CD4-positive, alpha-beta memory T cell (primary cell): ENCODE data around the gene AFM. TPM values are rescaled to one million over a fixed set of nuclear protein-coding genes. Genes with fewer than 3 reads are reported as not detected.

ENCODE experiments used
- CTCF ChIA-PET: fragments of 350-600 bp; sonication (Branson Sonifier 250); formaldehyde crosslinking; loops from one replicate; lab custom pipeline; 2021; ENCODE audit warnings: inconsistent platforms; ENCODE audit not compliant: partially characterized antibody; lab: Charles Lee
- POLR2A ChIA-PET: fragments of 350-600 bp; sonication (Branson Sonifier 250); formaldehyde crosslinking; loops from one replicate; lab custom pipeline; 2021; ENCODE audit not compliant: partially characterized antibody; lab: Charles Lee
- DNase-seq, 5 donors: peaks; one replicate each; pipeline versions ENCODE4 v3.0.0 to v3.0.0-alpha.2; 2020 to 2022; ENCODE audit warnings: mixed read lengths in 1 of 5
- H3K27ac ChIP-seq: one replicate; pipeline ENCODE4 v1.7.0; 2013; ENCODE audit warnings: low read depth, low read length
- H3K27me3 ChIP-seq: 2 replicates; pipeline ENCODE4 v1.7.0; 2013; ENCODE audit warnings: mild to moderate bottlenecking, low read length, moderate library complexity; ENCODE audit not compliant: insufficient read depth
- H3K36me3 ChIP-seq: 2 replicates; pipeline ENCODE4 v1.7.0; 2013; ENCODE audit warnings: mild to moderate bottlenecking, low read length, moderate library complexity; ENCODE audit not compliant: insufficient read depth
- H3K4me1 ChIP-seq: 2 replicates; pipeline ENCODE4 v1.7.0; 2013; ENCODE audit warnings: mild to moderate bottlenecking, low read length, moderate library complexity; ENCODE audit not compliant: insufficient read depth
- H3K4me3 ChIP-seq, 2 donors: one replicate each; pipeline ENCODE4 v1.7.0; 2013; ENCODE audit warnings: low read length in 2 of 2, mild to moderate bottlenecking in 1 of 2
- H3K9me3 ChIP-seq, 2 donors: one replicate each; pipeline ENCODE4 v1.7.0; 2013; ENCODE audit warnings: low read length in 2 of 2, control low read depth in 1 of 2; ENCODE audit not compliant: control insufficient read depth in 1 of 2
- H3K27ac Mint-ChIP-seq, 7 donors: one replicate each; pipeline ENCODE4 v1.8.0; 2020 to 2021; ENCODE audit warnings: mixed read lengths in 7 of 7, mild to moderate bottlenecking in 6 of 7, inconsistent platforms in 3 of 7, moderate library complexity in 3 of 7
- H3K27me3 Mint-ChIP-seq, 2 donors: one replicate each; pipeline ENCODE4 v1.8.0; 2020 to 2021; ENCODE audit warnings: mixed read lengths in 2 of 2
- H3K36me3 Mint-ChIP-seq, 2 donors: one replicate each; pipeline ENCODE4 v1.8.0; 2020 to 2021; ENCODE audit warnings: mixed read lengths in 2 of 2, inconsistent platforms in 1 of 2, mild to moderate bottlenecking in 1 of 2
- H3K4me1 Mint-ChIP-seq, 4 donors: one replicate each; pipeline ENCODE4 v1.8.0; 2020 to 2021; ENCODE audit warnings: mixed read lengths in 4 of 4, mild to moderate bottlenecking in 1 of 4
- H3K4me3 Mint-ChIP-seq, 8 donors: one replicate each; pipeline ENCODE4 v1.8.0; 2020 to 2021; ENCODE audit warnings: mixed read lengths in 8 of 8, mild to moderate bottlenecking in 7 of 8, moderate library complexity in 6 of 8, inconsistent platforms in 3 of 8
- H3K9me3 Mint-ChIP-seq, 8 donors: one replicate each; pipeline ENCODE4 v1.8.0; 2020 to 2021; ENCODE audit warnings: mixed read lengths in 8 of 8, mild to moderate bottlenecking in 5 of 8, inconsistent platforms in 3 of 8, moderate library complexity in 1 of 8
- intact Hi-C: fragments of 100-400 bp; cut with micrococcal nuclease; formaldehyde crosslinking; loops from one replicate; pipeline ENCODE4 v1.15.1; 2023
- polyA plus RNA-seq, 2 donors: library from polyadenylated mRNA; unstranded; fragments of 300-500 nt; fragmentation: Illumina TruSeq; gene quantifications; one replicate each; pipeline ENCODE4 v1.2.3, GENCODE V29; 2021
- total RNA-seq, 2 experiments: library from RNA; stranded (reverse); gene quantifications; one replicate each; pipeline ENCODE4 v1.2.3, GENCODE V29; 2021

The AFM gene
- total and polyA plus RNA-seq, 4 experiments from 2014 or later, result not detected

DNA sequence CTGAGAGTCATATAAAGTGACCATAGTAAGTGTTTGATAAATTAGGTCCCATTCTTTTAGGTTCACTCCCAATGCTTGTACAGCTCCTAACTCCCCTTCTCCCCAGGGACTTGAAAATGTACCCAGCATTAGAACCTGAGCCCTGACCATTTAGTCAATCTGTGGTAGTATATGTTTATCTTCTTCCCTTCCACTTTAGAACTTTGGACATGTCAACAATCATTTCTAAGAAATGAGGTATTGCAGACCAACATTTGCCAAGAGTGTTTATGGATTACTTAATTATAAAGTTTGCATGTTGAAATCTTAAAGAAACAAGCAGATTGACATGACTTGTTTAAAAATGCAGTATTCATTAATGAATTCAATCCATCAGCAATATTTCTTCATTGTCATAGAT, 26.0 kb downstream of the AFM start:
- intact Hi-C loops, result no loop called here
- POLR2A ChIA-PET, result no interaction called here
- no peak overlapping the region for H3K4me3 ChIP-seq
- no peaks in the 10 kb centered on the region for H3K27me3 ChIP-seq
- H3K27ac ChIP-seq, result no peak overlapping the region
- Mint-ChIP-seq H3K4me1 (no peaks in the 10 kb centered on the region), H3K4me3 (no peak overlapping the region), H3K36me3 (no peaks in the 10 kb centered on the region), H3K27ac (no peak overlapping the region), H3K9me3 (peaks cover 0 to 1% (median 0%) of the 10 kb centered on the region in 8 donors), H3K27me3 (no peaks in the 10 kb centered on the region)
- H3K4me1 ChIP-seq, result no peaks in the 10 kb centered on the region
- DNase-seq, result no peak
- CTCF ChIA-PET, result no interaction called here
- H3K36me3 ChIP-seq, result no peaks in the 10 kb centered on the region
- H3K9me3 ChIP-seq, result no peaks in the 10 kb centered on the region

DNA sequence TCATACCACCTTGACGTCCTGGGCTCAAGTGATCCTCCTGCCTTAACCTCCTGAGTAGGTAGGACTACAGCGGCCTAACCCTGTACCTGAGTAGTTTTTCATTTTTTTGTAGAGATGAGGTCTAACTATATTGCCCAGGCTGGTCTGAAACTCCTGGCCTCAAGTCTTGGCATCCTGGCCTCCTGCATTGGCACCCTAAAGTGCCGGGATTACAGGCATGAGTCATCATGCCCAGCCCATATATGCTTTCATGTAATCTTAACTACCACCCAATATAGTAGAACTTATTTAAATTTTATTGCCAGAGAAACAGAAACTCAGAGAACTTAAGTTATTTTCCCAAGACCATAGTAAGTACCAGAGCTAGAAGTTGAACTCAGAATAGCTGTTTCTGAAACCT, 27.1 kb downstream of the AFM start:
- H3K27ac ChIP-seq, result no peak overlapping the region
- no peaks in the 10 kb centered on the region for H3K36me3 ChIP-seq
- Mint-ChIP-seq H3K27me3 (no peaks in the 10 kb centered on the region), H3K27ac (no peak overlapping the region), H3K36me3 (no peaks in the 10 kb centered on the region), H3K4me3 (no peak overlapping the region), H3K9me3 (peaks cover 0 to 1% (median 0%) of the 10 kb centered on the region in 8 donors), H3K4me1 (no peaks in the 10 kb centered on the region)
- ChIA-PET CTCF (no interaction called here), POLR2A (no interaction called here)
- no peak overlapping the region for H3K4me3 ChIP-seq
- H3K27me3 ChIP-seq, result no peaks in the 10 kb centered on the region
- no peaks in the 10 kb centered on the region for H3K9me3 ChIP-seq
- no peaks in the 10 kb centered on the region for H3K4me1 ChIP-seq
- intact Hi-C loops, result no loop called here
- DNase-seq, result no peak

DNA sequence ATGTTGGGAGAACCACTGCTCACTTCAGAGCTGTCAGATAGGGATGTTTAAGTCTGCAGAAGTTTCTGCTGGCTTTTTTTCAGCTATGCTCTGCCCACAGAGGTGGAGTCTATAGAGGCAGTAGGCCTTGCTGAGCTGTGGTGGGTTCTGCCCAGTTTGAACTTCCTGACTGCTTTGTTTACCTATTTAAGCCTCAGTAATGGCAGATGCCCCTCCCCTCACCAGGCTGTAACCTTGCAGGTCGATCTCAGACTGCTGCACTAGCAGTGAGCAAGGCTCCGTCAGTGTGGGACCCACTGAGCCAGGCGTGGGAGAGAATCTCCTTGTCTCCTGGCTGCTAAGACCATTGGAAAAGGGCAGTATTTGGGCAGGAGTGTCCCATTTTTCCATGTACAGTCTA, 36.8 kb downstream of the AFM start:
- Mint-ChIP-seq H3K4me3 (no peak overlapping the region), H3K27ac (no peak overlapping the region), H3K27me3 (no peaks in the 10 kb centered on the region), H3K36me3 (no peaks in the 10 kb centered on the region), H3K4me1 (no peaks in the 10 kb centered on the region), H3K9me3 (peaks cover 0 to 5% (median 0%) of the 10 kb centered on the region in 8 donors)
- no peaks in the 10 kb centered on the region for H3K36me3 ChIP-seq
- H3K4me1 ChIP-seq, result no peaks in the 10 kb centered on the region
- intact Hi-C loops, result no loop called here
- CTCF ChIA-PET, result no interaction called here
- H3K27ac ChIP-seq, result no peak overlapping the region
- POLR2A ChIA-PET, result no interaction called here
- no peaks in the 10 kb centered on the region for H3K9me3 ChIP-seq
- H3K4me3 ChIP-seq, result no peak overlapping the region
- no peaks in the 10 kb centered on the region for H3K27me3 ChIP-seq
- DNase-seq, result no peak

DNA sequence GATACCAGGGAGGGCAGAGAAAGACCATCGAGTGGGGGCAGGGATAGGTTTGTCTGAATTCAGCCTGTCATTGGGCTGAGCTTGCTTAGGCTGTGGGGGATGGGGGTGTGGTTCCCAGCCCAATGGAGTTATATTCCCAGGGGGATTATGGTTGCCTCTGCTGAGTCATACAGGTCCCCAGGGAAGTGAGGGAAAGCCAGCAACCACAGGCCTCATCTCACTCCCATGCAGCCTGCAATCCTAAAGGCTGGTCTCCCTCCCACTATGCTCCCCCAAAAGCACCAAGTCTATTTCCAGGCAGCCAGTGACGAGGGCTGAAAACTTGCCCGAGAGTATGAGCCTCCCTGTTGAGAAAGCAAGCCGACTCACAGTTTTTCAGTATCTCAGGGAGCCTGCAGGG, 39.3 kb downstream of the AFM start:
- no peaks in the 10 kb centered on the region for H3K36me3 Mint-ChIP-seq
- H3K4me1 ChIP-seq, result no peaks in the 10 kb centered on the region
- no peak for DNase-seq
- intact Hi-C loops, result no loop called here
- CTCF ChIA-PET, result interaction anchor here (0.7 kb wide), 1 partner anchor 172 kb away, joined by 5 read pairs; no protein-coding TSS in a partner anchor
- H3K9me3 Mint-ChIP-seq, result peaks cover 0 to 5% (median 0%) of the 10 kb centered on the region in 8 donors
- no peaks in the 10 kb centered on the region for H3K27me3 ChIP-seq
- POLR2A ChIA-PET, result no interaction called here
- H3K4me3 ChIP-seq, result no peak overlapping the region
- no peaks in the 10 kb centered on the region for H3K9me3 ChIP-seq
- no peak overlapping the region for H3K27ac ChIP-seq
- H3K4me1 Mint-ChIP-seq, result no peaks in the 10 kb centered on the region
- H3K4me3 Mint-ChIP-seq, result no peak overlapping the region
- H3K27ac Mint-ChIP-seq, result no peak overlapping the region
- no peaks in the 10 kb centered on the region for H3K36me3 ChIP-seq
- H3K27me3 Mint-ChIP-seq, result no peaks in the 10 kb centered on the region

DNA sequence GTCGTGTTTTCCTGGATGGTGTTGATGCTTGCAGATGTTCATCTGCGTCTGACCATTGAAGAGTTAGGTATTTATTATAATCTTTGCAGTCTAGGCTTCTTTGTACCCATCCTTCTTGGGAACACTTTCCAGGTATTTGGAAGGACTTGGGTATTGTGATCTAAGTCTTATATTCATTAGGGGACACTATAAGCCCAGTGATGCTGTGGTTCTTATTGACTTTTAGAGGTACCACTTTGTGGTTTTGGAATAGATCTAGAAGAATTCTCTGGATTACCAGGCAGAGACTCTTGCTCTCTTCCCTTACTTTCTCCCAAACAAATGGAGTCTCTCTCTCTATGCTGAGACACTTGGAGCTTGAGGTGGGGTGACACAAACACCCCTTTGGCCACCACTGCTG, 41.6 kb downstream of the AFM start:
- Histone ChIP-seq H3K4me1 (no peaks in the 10 kb centered on the region), H3K9me3 (no peaks in the 10 kb centered on the region), H3K27ac (no peak overlapping the region), H3K36me3 (no peaks in the 10 kb centered on the region), H3K27me3 (no peaks in the 10 kb centered on the region), H3K4me3 (no peak overlapping the region)
- Mint-ChIP-seq H3K4me1 (no peaks in the 10 kb centered on the region), H3K4me3 (no peak overlapping the region), H3K27me3 (no peaks in the 10 kb centered on the region), H3K9me3 (peaks cover 0 to 3% (median 0%) of the 10 kb centered on the region in 8 donors), H3K27ac (no peak overlapping the region), H3K36me3 (no peaks in the 10 kb centered on the region)
- ChIA-PET CTCF (no interaction called here), POLR2A (no interaction called here)
- no peak for DNase-seq
- intact Hi-C loops, result no loop called here

DNA sequence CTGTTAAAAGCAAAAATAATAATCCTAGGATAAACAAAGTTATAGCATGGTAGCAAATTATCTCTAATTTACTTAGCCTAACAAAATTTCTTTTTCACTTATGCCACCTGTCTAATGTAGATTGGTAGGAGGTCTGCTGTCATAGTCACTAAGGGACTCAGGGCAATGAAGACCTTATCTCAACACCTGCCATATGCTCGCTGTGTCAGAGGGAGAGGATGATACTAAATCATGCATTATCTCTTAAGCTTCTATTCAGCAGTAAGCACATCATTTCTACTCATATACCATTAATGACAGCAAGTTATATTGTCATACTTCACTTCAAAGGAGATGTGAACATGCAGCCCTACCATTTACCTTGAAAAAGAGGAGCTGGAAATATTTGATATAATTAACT, 44.1 kb downstream of the AFM start:
- POLR2A ChIA-PET, result no interaction called here
- no peaks in the 10 kb centered on the region for H3K36me3 Mint-ChIP-seq
- no peaks in the 10 kb centered on the region for H3K4me1 Mint-ChIP-seq
- no peak overlapping the region for H3K4me3 ChIP-seq
- intact Hi-C loops, result no loop called here
- H3K27me3 ChIP-seq, result no peaks in the 10 kb centered on the region
- CTCF ChIA-PET, result no interaction called here
- no peaks in the 10 kb centered on the region for H3K36me3 ChIP-seq
- no peaks in the 10 kb centered on the region for H3K4me1 ChIP-seq
- H3K4me3 Mint-ChIP-seq, result no peak overlapping the region
- no peak overlapping the region for H3K27ac Mint-ChIP-seq
- H3K9me3 Mint-ChIP-seq, result peaks cover 0 to 3% (median 0%) of the 10 kb centered on the region in 8 donors
- no peaks in the 10 kb centered on the region for H3K27me3 Mint-ChIP-seq
- no peak overlapping the region for H3K27ac ChIP-seq
- no peak for DNase-seq
- no peaks in the 10 kb centered on the region for H3K9me3 ChIP-seq

DNA sequence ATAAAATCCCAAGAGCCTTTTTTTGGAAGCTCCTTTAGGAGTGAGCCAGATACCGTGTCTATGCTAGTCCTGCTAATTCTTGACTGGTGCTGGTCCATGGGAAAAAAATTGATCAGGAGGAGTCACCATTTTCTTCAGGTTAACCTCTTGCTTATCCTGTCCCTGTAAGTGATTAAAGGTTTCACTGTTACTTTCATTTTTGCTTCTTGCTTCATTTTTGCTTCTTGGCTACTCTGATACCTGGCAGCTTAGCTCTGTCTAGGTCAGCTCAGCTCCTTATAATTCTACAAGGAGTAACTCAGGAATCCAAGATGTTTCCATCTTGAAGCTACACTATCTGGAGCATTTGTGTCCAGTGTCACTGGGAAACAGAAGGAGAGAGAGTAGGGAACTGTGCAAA, 45.7 kb downstream of the AFM start:
- Histone ChIP-seq H3K27me3 (no peaks in the 10 kb centered on the region), H3K27ac (no peak overlapping the region), H3K4me3 (no peak overlapping the region), H3K36me3 (no peaks in the 10 kb centered on the region), H3K9me3 (no peaks in the 10 kb centered on the region), H3K4me1 (no peaks in the 10 kb centered on the region)
- intact Hi-C loops, result no loop called here
- Mint-ChIP-seq H3K4me1 (no peaks in the 10 kb centered on the region), H3K36me3 (no peaks in the 10 kb centered on the region), H3K27ac (no peak overlapping the region), H3K4me3 (no peak overlapping the region), H3K9me3 (peaks cover 0 to 3% (median 0%) of the 10 kb centered on the region in 8 donors), H3K27me3 (no peaks in the 10 kb centered on the region)
- POLR2A ChIA-PET, result no interaction called here
- CTCF ChIA-PET, result no interaction called here
- no peak for DNase-seq

DNA sequence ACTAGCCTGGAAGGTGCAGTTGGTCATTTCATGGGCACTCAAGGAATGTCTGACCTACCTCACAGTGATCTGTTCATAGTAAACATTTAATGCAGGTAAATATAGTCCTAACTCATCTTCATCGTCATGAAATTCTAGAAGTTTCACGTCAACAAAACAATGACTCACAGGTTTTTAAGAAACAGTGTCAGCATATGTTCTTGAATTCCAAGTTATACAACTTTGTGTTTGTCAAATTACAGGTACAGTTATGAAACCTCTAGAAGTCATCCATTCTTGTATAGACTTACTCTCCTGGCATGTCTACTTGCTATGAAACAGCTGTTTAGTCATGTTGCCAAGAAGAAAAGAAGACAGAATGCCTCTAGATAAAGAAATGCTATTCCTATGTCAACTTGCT, 46.6 kb downstream of the AFM start:
- no peaks in the 10 kb centered on the region for H3K4me1 Mint-ChIP-seq
- ChIA-PET CTCF (no interaction called here), POLR2A (no interaction called here)
- Histone ChIP-seq H3K36me3 (no peaks in the 10 kb centered on the region), H3K4me1 (no peaks in the 10 kb centered on the region), H3K9me3 (no peaks in the 10 kb centered on the region), H3K27ac (no peak overlapping the region), H3K4me3 (no peak overlapping the region), H3K27me3 (no peaks in the 10 kb centered on the region)
- no peaks in the 10 kb centered on the region for H3K36me3 Mint-ChIP-seq
- H3K4me3 Mint-ChIP-seq, result no peak overlapping the region
- no peak overlapping the region for H3K27ac Mint-ChIP-seq
- intact Hi-C loops, result no loop called here
- H3K9me3 Mint-ChIP-seq, result peaks cover 0 to 1% (median 0%) of the 10 kb centered on the region in 8 donors
- H3K27me3 Mint-ChIP-seq, result no peaks in the 10 kb centered on the region
- no peak for DNase-seq
